ENCODE results near the gene CCDC24. TPM values are rescaled to one million over a fixed set of nuclear protein-coding genes. Genes with fewer than 3 reads are reported as not detected.

The CCDC24 gene
- total and polyA plus RNA-seq, 2 donors (not counting 1 experiment from before 2014, with no cell fraction given) = 0.94 to 3.5 TPM

DNA sequence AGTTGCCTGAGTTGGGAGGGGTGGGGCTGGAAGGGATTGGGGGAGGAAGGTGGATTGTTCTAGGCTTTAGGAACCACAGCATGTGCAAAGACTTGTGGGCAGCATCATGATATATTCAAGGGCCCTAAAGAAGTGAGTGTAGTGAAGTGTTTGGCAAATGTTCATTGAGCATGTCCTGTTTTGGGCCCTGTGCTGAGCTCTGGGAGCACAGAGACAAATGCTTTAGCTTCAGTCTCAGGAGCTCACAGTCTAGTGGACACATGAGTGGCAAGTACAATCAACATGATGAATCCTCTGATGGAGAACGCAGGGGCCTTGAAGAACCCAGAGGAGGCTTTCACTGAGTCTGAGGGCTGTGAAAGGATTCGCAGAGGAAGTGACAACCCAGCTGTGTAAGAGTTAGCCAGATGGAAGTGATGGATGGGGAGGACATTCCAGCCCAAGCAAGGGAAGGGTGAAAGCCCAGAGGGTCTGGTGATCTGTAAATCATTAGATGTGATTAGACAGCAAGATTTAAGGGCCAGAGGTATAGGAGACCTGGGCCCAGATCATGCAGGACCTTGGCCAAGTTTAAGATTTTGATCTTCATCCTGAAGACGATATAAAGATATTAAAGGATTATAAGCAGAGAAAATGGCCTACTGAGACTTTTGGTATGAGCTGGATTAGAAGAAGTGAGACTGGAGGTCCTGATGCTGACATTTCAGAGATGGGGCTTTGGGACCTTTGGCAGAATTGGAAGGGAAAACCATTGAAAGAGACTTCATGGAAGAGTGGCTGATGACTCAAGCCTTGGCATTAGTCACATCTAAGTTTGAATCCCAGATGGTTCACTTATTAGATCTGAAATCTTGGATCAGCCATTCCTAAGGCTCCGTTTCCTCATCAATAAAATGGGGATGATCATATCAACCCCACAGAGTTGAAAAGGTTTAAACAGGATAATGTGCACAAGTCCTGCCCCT is 40.1 kb upstream of the CCDC24 start:
- no peak overlapping the region for H3K4me2 ChIP-seq (ENCODE audit: extremely low read depth, insufficient read depth, low read length)
- H3K27me3 ChIP-seq (ENCODE audit: control insufficient read depth, insufficient read depth, low read length) = no peaks in the 10 kb centered on the region
- H3K36me3 ChIP-seq (ENCODE audit: control insufficient read depth, insufficient read depth, low read length) = peaks cover 2% of the 10 kb centered on the region
- no peak overlapping the region for H3K4me3 ChIP-seq (replicated peaks in 1 of 4; ENCODE audit: control extremely low read depth in 1 of 4, insufficient read depth in 1 of 4, low read depth in 3 of 4, low read length in 4 of 4)
- no peak overlapping the region for H3K27ac ChIP-seq (ENCODE audit: insufficient read depth, low read length)
- no peak overlapping the region for H3K9ac ChIP-seq (ENCODE audit: insufficient read depth, low read length)
- no peaks in the 10 kb centered on the region for H4K20me1 ChIP-seq (ENCODE audit: control insufficient read depth, extremely low read depth, insufficient read depth, low read length)
- H3K4me1 ChIP-seq (ENCODE audit: control insufficient read depth, extremely low read depth, insufficient read depth, low read length) = no peaks in the 10 kb centered on the region
- no peak for DNase-seq (ENCODE audit: low read depth in 2 of 2)
- H3K79me2 ChIP-seq (ENCODE audit: control insufficient read depth, insufficient read depth, low read length) = peaks cover 19% of the 10 kb centered on the region
- no peak overlapping the region for H2AFZ ChIP-seq (ENCODE audit: low read length)
- no peak for TF ChIP-seq EZH2 (IDR thresholded peaks at IDR 0.05; ENCODE audit: low read length, missing control alignments)
- TF ChIP-seq, protein P1, sequence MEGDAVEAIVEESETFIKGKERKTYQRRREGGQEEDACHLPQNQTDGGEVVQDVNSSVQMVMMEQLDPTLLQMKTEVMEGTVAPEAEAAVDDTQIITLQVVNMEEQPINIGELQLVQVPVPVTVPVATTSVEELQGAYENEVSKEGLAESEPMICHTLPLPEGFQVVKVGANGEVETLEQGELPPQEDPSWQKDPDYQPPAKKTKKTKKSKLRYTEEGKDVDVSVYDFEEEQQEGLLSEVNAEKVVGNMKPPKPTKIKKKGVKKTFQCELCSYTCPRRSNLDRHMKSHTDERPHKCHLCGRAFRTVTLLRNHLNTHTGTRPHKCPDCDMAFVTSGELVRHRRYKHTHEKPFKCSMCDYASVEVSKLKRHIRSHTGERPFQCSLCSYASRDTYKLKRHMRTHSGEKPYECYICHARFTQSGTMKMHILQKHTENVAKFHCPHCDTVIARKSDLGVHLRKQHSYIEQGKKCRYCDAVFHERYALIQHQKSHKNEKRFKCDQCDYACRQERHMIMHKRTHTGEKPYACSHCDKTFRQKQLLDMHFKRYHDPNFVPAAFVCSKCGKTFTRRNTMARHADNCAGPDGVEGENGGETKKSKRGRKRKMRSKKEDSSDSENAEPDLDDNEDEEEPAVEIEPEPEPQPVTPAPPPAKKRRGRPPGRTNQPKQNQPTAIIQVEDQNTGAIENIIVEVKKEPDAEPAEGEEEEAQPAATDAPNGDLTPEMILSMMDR (conservative IDR thresholded peaks at IDR 0.05 in 1 of 2, IDR thresholded peaks at IDR 0.05 in 1 of 2; ENCODE audit: low read depth in 1 of 2, low read length in 2 of 2) = no peak
- no peaks in the 10 kb centered on the region for H3K9me3 ChIP-seq (ENCODE audit: control insufficient read depth, insufficient read depth, low read depth, low read length)

DNA sequence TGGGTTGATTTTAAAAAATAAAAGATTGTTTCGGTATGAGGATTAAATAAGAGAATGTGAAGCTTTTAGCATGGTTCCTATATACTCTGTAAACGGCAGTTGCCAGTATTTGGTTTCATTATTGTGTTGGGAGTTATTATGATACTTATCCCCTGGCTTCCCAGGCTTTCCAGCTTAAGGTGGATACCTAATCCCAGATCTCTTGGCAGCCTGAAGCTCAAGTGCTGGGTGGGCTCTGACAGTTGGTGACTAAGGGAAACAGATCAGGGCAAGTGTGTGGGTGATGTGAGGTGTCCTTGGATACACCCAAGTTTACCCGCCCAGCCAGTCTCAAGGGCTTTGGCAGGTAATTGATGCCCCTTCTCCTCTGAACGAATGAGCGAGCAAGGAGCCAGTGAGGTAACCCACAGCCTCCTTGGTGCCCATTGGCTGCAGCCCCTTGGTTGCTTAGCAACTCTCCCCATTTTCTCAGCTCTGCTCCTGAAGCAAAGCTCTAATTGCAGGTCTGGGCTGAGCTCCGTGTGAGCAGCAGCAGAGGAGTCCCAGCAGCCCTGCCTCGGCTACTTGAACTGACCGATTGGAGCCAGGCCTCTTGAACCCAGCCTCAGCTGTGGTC is 38.6 kb upstream of the CCDC24 start:
- peaks cover 11% of the 10 kb centered on the region for H3K79me2 ChIP-seq (ENCODE audit: control insufficient read depth, insufficient read depth, low read length)
- H4K20me1 ChIP-seq (ENCODE audit: control insufficient read depth, extremely low read depth, insufficient read depth, low read length) = no peaks in the 10 kb centered on the region

DNA sequence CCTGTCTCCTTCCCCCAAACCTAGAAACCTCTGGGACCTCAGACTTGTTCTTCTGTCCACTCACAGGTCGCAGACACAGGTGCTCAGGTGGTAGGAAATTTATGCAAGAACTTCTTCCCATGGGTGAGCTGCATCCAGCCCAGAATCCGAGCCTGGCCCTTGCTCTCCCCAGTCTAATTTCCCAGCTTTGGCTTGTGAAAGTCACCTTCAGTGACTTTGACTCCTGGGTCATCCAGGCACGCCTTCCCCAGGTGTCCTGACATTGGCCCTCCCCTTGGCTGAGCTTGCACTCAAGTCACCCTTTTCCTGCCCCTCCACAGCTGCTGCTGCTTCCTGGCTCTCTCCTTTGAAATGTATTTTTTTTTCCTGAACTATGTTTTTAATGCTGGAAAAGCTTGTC is 38.0 kb upstream of the CCDC24 start:
- Histone ChIP-seq H4K20me1 (ENCODE audit: control insufficient read depth, extremely low read depth, insufficient read depth, low read length) (no peaks in the 10 kb centered on the region), H3K4me2 (ENCODE audit: extremely low read depth, insufficient read depth, low read length) (no peak overlapping the region), H3K4me3 (replicated peaks in 1 of 4; ENCODE audit: control extremely low read depth in 1 of 4, insufficient read depth in 1 of 4, low read depth in 3 of 4, low read length in 4 of 4) (no peak overlapping the region), H2AFZ (ENCODE audit: low read length) (no peak overlapping the region), H3K27me3 (ENCODE audit: control insufficient read depth, insufficient read depth, low read length) (no peaks in the 10 kb centered on the region), H3K9me3 (ENCODE audit: control insufficient read depth, insufficient read depth, low read depth, low read length) (no peaks in the 10 kb centered on the region), H3K4me1 (ENCODE audit: control insufficient read depth, extremely low read depth, insufficient read depth, low read length) (no peaks in the 10 kb centered on the region), H3K27ac (ENCODE audit: insufficient read depth, low read length) (no peak overlapping the region), H3K79me2 (ENCODE audit: control insufficient read depth, insufficient read depth, low read length) (peaks cover 6% of the 10 kb centered on the region), H3K36me3 (ENCODE audit: control insufficient read depth, insufficient read depth, low read length) (peaks cover 9% of the 10 kb centered on the region), H3K9ac (ENCODE audit: insufficient read depth, low read length) (no peak overlapping the region)
- no peak for DNase-seq (ENCODE audit: low read depth in 2 of 2)
- TF ChIP-seq EZH2 (IDR thresholded peaks at IDR 0.05; ENCODE audit: low read length, missing control alignments) = no peak
- TF ChIP-seq, protein P1 (conservative IDR thresholded peaks at IDR 0.05 in 1 of 2, IDR thresholded peaks at IDR 0.05 in 1 of 2; ENCODE audit: low read depth in 1 of 2, low read length in 2 of 2) = no peak

More for the DNA sequence above, 38.6 kb upstream of the CCDC24 start:
- H3K4me3 ChIP-seq (replicated peaks in 1 of 4; ENCODE audit: control extremely low read depth in 1 of 4, insufficient read depth in 1 of 4, low read depth in 3 of 4, low read length in 4 of 4) = no peak overlapping the region
- H3K27ac ChIP-seq (ENCODE audit: insufficient read depth, low read length) = no peak overlapping the region
- no peak for DNase-seq (ENCODE audit: low read depth in 2 of 2)
- no peak overlapping the region for H2AFZ ChIP-seq (ENCODE audit: low read length)
- no peak overlapping the region for H3K9ac ChIP-seq (ENCODE audit: insufficient read depth, low read length)
- TF ChIP-seq, protein P1 (conservative IDR thresholded peaks at IDR 0.05 in 1 of 2, IDR thresholded peaks at IDR 0.05 in 1 of 2; ENCODE audit: low read depth in 1 of 2, low read length in 2 of 2) = no peak
- no peak for TF ChIP-seq EZH2 (IDR thresholded peaks at IDR 0.05; ENCODE audit: low read length, missing control alignments)
- no peaks in the 10 kb centered on the region for H3K9me3 ChIP-seq (ENCODE audit: control insufficient read depth, insufficient read depth, low read depth, low read length)
- H3K4me1 ChIP-seq (ENCODE audit: control insufficient read depth, extremely low read depth, insufficient read depth, low read length) = no peaks in the 10 kb centered on the region
- H3K4me2 ChIP-seq (ENCODE audit: extremely low read depth, insufficient read depth, low read length) = no peak overlapping the region
- no peaks in the 10 kb centered on the region for H3K27me3 ChIP-seq (ENCODE audit: control insufficient read depth, insufficient read depth, low read length)
- H3K36me3 ChIP-seq (ENCODE audit: control insufficient read depth, insufficient read depth, low read length) = peaks cover 7% of the 10 kb centered on the region
